Smooth muscle cell (in vitro differentiated cells): ENCODE data around the gene CHRNA10. TPM values are rescaled to one million over a fixed set of nuclear protein-coding genes. Genes with fewer than 3 reads are reported as not detected.

Experiments
- DNase-seq: peaks from one replicate; lab custom pipeline; 2025; ENCODE audit not compliant: unreplicated experiment; lab: John Stamatoyannopoulos, UW
- H2AFZ ChIP-seq: fragments of 200-600 bp; sonication (generic); 2 replicates; pipeline ENCODE4 v1.6.0; 2016; ENCODE audit warnings: antibody characterized with exemption, low read depth, mild to moderate bottlenecking
- H3F3A ChIP-seq: fragments of 200-600 bp; sonication (generic); 2 replicates; pipeline ENCODE4 v1.6.0; 2017; ENCODE audit warnings: antibody characterized with exemption, low read depth
- H3K27ac ChIP-seq: fragments of 200-600 bp; sonication (generic); 2 replicates; pipeline ENCODE4 v1.5.1; 2016; ENCODE audit warnings: low read depth, mild to moderate bottlenecking
- H3K27me3 ChIP-seq: fragments of 200-600 bp; sonication (generic); 2 replicates; pipeline ENCODE4 v1.6.1; 2016; ENCODE audit warnings: low read depth, mild to moderate bottlenecking
- H3K36me3 ChIP-seq: fragments of 200-600 bp; sonication (generic); 2 replicates; pipeline ENCODE4 v1.5.1; 2016; ENCODE audit warnings: low read depth
- H3K4me1 ChIP-seq: fragments of 200-600 bp; sonication (generic); 2 replicates; pipeline ENCODE4 v1.5.1; 2016; ENCODE audit warnings: low read depth
- H3K4me2 ChIP-seq: fragments of 200-600 bp; sonication (generic); 2 replicates; pipeline ENCODE4 v1.6.0; 2016; ENCODE audit warnings: mild to moderate bottlenecking
- H3K4me3 ChIP-seq: fragments of 200-600 bp; sonication (generic); 2 replicates; pipeline ENCODE4 v1.5.1; 2016; ENCODE audit warnings: mild to moderate bottlenecking
- H3K79me2 ChIP-seq: fragments of 200-600 bp; sonication (generic); 2 replicates; pipeline ENCODE4 v1.6.0; 2016; ENCODE audit warnings: low read depth, mild to moderate bottlenecking
- H3K9ac ChIP-seq: fragments of 200-600 bp; sonication (generic); 2 replicates; pipeline ENCODE4 v1.6.0; 2016; ENCODE audit warnings: low read depth
- H3K9me3 ChIP-seq: fragments of 200-600 bp; sonication (generic); replicated peaks from 2 replicates; pipeline ENCODE4 v1.5.1; 2016; ENCODE audit warnings: low read depth
- H4K20me1 ChIP-seq: fragments of 200-600 bp; sonication (generic); 2 replicates; pipeline ENCODE4 v1.6.0; 2016; ENCODE audit warnings: low read depth
- WGBS: methylation state at CpG from one replicate; pipeline ENCODE4 v1.1.7; 2016; ENCODE audit warnings: low lambda C conversion rate; 5-methylcytosine and 5-hydroxymethylcytosine counted together
- polyA plus RNA-seq: library from polyadenylated mRNA; unstranded; fragments of >200 nt; fragmentation: Nextera tagmentation; extraction: Ambion mirVana; gene quantifications from 2 replicates; pipeline ENCODE4 v1.2.1, GENCODE V29; 2016
- total RNA-seq: library from RNA; depleted of rRNA; stranded (reverse); fragments of >200 nt; gene quantifications from 2 replicates; pipeline ENCODE4 v1.2.3, GENCODE V29; 2014
- TF ChIP-seq, protein P1 (sequence below): fragments of 200-600 bp; sonication (generic); IDR thresholded peaks from 2 replicates; pipeline ENCODE4 v1.5.1; 2017; ENCODE audit warnings: borderline replicate concordance, mild to moderate bottlenecking, antibody characterized with exemption; ENCODE audit not compliant: insufficient read depth, poor library complexity, severe bottlenecking

CHRNA10 gene
- total and polyA plus RNA-seq, 2 experiments from 2014 or later, result 0.41 to 0.58 TPM

DNA sequence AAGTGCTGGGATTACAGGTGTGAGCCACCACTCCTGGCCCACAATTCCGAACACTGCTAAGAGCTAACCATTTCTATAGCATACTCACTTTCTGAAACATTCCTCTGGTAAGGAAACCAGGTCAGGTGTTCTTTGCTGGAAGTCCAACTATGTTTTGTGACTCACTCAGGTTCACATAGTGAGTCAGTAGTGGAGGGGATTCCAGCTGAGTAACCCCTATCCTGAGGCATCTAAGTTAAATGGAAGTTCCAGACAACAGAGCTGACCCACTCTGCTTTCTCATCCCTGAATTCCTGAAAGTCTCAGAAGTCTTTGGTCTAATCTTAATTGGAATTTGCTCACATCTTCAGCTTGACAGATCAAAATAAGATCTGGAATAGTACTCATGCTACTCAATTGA is 3.0 kb upstream of the CHRNA10 start:
- Histone ChIP-seq H3K4me1 (no peaks in the 10 kb centered on the region), H3K4me2 (no peak overlapping the region), H3K9me3 (no peaks in the 10 kb centered on the region), H3K36me3 (peaks cover 15% of the 10 kb centered on the region), H4K20me1 (no peaks in the 10 kb centered on the region), H3K79me2 (no peaks in the 10 kb centered on the region), H3K4me3 (no peak overlapping the region), H3K9ac (no peak overlapping the region), H3F3A (no peaks in the 10 kb centered on the region), H2AFZ (no peak overlapping the region), H3K27me3 (no peaks in the 10 kb centered on the region), H3K27ac (peak overlapping the region; percentile 72)
- 77% methylated on average over 1 of the region's 1 CpG for WGBS
- DNase-seq, result no peak
- TF ChIP-seq, protein P1, sequence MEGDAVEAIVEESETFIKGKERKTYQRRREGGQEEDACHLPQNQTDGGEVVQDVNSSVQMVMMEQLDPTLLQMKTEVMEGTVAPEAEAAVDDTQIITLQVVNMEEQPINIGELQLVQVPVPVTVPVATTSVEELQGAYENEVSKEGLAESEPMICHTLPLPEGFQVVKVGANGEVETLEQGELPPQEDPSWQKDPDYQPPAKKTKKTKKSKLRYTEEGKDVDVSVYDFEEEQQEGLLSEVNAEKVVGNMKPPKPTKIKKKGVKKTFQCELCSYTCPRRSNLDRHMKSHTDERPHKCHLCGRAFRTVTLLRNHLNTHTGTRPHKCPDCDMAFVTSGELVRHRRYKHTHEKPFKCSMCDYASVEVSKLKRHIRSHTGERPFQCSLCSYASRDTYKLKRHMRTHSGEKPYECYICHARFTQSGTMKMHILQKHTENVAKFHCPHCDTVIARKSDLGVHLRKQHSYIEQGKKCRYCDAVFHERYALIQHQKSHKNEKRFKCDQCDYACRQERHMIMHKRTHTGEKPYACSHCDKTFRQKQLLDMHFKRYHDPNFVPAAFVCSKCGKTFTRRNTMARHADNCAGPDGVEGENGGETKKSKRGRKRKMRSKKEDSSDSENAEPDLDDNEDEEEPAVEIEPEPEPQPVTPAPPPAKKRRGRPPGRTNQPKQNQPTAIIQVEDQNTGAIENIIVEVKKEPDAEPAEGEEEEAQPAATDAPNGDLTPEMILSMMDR, result no peak

DNA sequence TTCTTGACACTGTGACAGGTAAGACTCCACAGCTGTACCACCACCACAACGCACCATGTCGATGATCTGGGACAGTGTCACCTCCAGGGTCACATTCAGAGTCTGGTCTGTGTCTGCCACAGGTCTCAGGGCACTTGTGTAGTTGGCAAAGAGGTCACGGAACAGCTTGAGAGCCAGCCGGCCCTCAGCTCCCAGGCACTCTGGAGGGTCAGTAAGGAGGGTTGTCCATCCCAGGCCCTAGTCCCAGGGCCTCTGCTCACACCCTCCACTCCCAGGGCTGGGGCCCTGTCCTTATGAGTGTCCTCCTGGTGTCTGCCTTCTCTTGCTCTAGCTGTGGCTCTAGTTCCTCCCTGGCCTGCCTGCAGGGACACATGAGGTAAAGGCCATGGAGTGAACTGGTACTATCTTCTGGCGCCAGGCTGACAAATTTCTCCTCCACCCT is 1.4 kb downstream of the CHRNA10 start:
- DNase-seq, result no peak
- no peak overlapping the region for H3K4me3 ChIP-seq
- H3K4me2 ChIP-seq, result no peak overlapping the region
- H3K9ac ChIP-seq, result no peak overlapping the region
- 98% methylated on average over 5 of the region's 5 CpGs for WGBS
- H3K36me3 ChIP-seq, result peaks cover 4% of the 10 kb centered on the region
- no peaks in the 10 kb centered on the region for H3K4me1 ChIP-seq
- no peaks in the 10 kb centered on the region for H4K20me1 ChIP-seq
- H3K9me3 ChIP-seq, result no peaks in the 10 kb centered on the region
- H3F3A ChIP-seq, result no peaks in the 10 kb centered on the region
- TF ChIP-seq, protein P1, result no peak
- no peaks in the 10 kb centered on the region for H3K79me2 ChIP-seq
- no peak overlapping the region for H2AFZ ChIP-seq
- H3K27me3 ChIP-seq, result no peaks in the 10 kb centered on the region
- no peak overlapping the region for H3K27ac ChIP-seq

DNA sequence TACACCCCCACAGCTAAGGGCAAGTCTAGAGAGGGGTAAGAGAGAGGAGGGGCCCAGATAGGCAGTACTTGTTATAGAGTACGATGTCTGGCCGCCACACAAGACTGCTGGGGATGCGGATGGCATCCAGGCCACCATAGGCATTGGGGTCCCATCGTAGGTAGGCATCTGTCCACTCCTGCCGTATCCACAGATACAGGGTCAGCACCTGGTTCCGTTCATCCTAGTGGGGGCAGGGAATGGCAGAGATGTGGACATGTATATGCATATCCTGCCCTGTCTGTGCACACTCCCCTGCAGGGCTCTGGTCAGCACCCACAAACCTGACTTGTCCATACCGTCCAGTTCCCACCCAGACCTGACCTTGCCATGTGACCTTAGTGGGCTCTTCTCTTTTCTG is 2.1 kb downstream of the CHRNA10 start:
- no peaks in the 10 kb centered on the region for H4K20me1 ChIP-seq
- no peaks in the 10 kb centered on the region for H3K27me3 ChIP-seq
- no peak overlapping the region for H3K4me2 ChIP-seq
- WGBS, result 98% methylated on average over 7 of the region's 7 CpGs
- H3K4me1 ChIP-seq, result no peaks in the 10 kb centered on the region
- no peak overlapping the region for H3K27ac ChIP-seq
- no peak for DNase-seq
- no peak overlapping the region for H2AFZ ChIP-seq
- no peaks in the 10 kb centered on the region for H3F3A ChIP-seq
- H3K79me2 ChIP-seq, result no peaks in the 10 kb centered on the region
- TF ChIP-seq, protein P1, result no peak
- no peaks in the 10 kb centered on the region for H3K9me3 ChIP-seq
- H3K9ac ChIP-seq, result no peak overlapping the region
- peaks cover 4% of the 10 kb centered on the region for H3K36me3 ChIP-seq
- no peak overlapping the region for H3K4me3 ChIP-seq
